Stimulated activated naive CD4-positive, alpha-beta T cell treated with Interleukin-2 at 50 U/mL for 16 hours (primary cell): ENCODE results near the gene KCTD15.
A peak's percentile ranks its signal among the peaks of the same experiment; 100 is the strongest.

Experiments
- DNase-seq: peaks from one replicate; lab custom pipeline; 2025; lab: John Stamatoyannopoulos, UW

KCTD15 gene

DNA sequence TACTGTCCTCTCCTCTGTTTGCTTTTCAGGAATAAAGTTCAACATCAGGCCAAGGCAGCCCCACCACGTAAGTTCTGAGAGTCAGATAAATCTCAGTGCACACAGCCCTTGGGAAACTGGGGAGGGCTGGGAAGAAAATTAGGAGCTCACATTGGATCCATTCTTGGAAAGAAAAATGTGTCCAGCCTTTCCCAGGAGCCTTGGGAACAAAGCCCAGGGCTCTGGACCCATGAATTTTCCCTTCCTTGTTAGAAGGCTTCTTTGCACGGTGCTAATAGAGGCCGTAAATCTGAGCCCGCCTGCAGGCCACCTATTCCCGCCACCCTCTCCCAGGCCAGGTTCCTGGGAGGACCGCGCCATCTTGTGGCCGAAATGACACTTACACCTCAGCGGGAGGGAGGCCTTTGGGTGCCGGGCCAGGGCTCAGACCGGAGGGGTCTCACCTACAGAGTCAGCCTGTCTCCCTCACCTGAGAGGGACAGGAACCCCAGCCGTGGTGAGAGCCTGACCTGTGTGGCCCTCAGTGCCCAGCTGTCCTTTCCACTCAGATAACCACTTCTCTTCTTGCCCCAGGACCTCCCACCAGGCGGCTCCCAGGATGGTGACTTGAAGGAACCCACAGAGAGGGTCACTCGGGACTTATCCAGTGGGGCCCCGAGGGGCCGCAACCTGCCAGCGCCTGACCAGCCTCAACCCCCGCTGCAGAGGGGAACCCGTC, 25.1 kb upstream of the KCTD15 start:
- peak; percentile 54 for DNase-seq

DNA sequence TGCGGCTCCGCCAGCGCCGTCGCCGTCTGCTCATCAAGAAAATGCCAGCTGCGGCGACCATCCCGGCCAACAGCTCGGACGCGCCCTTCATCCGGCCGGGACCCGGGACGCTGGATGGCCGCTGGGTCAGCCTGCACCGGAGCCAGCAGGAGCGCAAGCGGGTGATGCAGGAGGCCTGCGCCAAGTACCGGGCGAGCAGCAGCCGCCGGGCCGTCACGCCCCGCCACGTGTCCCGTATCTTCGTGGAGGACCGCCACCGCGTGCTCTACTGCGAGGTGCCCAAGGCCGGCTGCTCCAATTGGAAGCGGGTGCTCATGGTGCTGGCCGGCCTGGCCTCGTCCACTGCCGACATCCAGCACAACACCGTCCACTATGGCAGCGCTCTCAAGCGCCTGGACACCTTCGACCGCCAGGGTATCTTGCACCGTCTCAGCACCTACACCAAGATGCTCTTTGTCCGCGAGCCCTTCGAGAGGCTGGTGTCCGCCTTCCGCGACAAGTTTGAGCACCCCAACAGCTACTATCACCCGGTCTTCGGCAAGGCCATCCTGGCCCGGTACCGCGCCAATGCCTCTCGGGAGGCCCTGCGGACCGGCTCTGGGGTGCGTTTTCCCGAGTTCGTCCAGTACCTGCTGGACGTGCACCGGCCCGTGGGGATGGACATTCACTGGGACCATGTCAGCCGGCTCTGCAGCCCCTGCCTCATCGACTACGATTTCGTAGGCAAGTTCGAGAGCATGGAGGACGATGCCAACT, 24.4 kb upstream of the KCTD15 start:
- no peak for DNase-seq

DNA sequence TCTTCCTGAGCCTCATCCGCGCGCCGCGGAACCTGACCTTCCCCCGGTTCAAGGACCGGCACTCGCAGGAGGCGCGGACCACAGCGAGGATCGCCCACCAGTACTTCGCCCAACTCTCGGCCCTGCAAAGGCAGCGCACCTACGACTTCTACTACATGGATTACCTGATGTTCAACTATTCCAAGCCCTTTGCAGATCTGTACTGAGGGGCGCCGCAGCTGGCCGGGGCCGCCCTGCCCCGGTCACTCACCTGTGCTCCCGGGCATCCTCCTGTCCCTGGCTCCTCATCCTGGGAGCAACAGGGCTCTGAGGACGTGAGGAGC, 23.9 kb upstream of the KCTD15 start:
- no peak for DNase-seq

- no peak for DNase-seq
These were observed 22.7 kb upstream of the KCTD15 start for GRCh38 chr19:33773704-33774624.

DNA sequence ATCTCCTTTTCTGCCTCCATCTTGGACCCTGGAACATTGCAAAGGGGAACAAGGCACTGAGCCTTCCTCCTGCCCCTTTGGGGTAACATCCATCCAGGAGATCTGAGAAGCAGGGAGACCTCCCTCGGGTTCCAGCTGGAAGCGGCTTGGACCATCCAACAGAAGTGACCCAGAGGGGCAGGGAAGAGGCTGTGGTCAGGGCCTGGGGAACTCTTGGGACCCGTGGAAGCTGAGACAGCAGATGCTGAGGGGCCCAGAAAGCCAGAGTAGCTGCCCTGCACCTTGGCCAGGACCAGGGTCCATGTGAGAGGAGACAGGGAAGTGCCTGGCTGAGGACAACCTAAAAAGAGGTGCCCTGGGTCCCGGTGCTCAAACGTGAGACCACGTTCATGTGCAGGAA, 21.9 kb upstream of the KCTD15 start:
- no peak for DNase-seq

DNA sequence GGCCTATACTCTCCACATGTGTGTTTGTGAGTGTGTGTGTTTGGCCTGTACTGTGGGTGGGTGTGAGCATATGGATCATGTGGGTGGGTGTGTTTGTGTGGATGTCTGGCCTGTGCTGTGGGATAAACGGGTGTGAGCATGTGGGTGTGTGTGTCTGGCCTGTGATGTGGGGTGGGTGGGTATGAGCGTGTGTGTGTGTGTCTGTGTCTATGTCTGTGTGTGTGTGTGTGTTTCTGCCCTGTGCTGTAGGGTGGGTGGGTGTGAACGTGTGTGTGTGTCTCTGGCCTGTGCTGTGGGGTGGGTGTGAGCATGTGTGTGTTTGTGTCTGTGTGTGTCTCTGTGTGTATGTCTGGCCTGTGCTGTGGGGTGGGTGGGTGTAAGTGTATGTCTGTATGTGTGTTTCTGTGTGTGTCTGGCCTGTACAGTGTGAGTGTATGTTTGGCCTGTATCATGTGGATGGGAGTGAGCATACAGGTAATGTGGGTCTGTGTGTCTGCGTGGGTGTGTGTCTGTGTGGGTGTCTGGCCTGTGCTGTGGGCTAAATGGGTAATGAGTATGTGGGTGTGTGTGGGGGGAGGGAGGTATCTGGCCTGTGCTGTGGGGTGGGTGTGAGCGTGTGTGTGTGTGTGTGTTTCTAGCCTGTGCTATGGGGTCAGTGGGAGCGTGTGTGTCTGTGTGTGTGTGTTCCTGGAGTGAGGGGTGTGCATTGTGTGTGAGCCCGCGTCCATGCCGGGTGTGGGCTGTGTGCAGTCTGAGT, 20.8 kb upstream of the KCTD15 start:
- no peak for DNase-seq

DNA sequence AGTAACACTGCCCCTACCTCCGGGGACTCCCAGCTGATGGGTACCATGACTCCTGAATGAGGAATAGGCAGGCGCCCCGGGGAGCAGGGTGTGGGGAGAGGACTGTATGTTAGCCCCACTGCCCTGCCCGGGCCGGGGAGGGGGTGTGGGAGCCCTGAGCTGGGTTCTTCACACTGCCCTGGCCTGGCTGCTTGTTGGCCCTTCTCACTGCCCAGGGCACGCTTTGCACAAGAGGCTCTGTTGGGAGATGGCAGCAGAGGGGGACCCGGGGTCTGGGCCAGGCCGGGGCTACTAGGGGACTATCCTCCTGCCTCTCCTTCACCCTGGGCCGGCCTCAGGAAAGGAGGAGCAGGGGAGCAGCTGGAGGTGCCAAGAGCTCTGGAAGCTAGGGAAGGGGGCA, 19.3 kb upstream of the KCTD15 start:
- DNase-seq = no peak

GRCh38 chr19:33777753-33778088, 18.9 kb upstream of the KCTD15 start:
- DNase-seq = no peak

DNA sequence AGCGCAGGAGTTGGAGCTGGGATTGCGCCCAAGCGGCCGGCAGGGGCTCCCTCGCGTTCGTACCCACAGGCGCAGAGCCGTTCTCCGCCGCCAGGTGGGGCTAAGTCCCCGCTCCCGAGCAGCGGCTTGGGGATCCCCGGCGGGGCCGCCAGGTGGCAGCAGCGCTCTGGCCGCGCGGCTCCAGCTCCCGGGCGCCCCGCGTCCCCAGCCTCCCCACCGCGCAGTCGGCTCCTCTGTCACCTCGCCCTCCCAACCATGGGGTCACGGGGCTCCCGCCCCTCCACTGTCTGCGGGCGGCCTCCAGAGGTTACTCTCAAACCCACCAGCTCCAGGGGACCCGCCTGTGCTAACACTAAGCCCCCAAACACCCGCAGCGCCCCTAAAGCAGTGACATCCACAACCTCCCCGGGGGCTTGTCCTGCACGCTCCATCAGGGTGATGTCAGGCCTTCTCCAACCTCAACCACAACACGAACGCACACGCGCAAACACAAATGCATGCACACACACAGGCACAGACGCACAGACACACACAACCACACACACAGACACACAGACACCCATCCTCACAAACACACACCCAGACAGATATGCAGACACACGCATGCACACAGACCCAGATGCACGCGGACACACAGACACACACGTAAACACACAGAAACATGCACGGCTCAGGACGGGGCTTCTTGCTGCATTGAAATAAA, 18.4 kb upstream of the KCTD15 start:
- DNase-seq = peak; percentile 72

GRCh38 chr19:33779849-33780248, 16.8 kb upstream of the KCTD15 start:
- DNase-seq = no peak

- DNase-seq = no peak
These were observed 16.4 kb upstream of the KCTD15 start for GRCh38 chr19:33780251-33780650.

DNA sequence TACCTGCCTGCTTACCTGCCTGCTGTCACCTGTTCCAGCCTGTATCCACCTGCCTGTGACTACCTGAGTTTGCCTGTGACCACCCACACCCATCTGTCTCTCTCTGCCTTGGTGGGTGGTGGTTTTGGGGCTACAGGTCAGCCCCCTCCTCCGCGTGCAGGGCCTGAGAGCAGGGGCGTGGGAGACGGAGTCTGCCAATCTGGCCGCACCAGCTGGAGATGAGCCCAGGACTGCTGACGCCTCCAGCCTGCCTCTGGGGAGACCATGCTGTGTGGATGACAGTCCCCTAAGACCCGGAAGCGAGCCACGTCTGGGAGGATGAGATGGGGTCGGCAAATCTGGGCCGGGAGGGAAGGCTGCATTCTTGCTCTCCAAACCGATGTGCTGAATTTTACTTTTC, 15.9 kb upstream of the KCTD15 start:
- DNase-seq = no peak

DNA sequence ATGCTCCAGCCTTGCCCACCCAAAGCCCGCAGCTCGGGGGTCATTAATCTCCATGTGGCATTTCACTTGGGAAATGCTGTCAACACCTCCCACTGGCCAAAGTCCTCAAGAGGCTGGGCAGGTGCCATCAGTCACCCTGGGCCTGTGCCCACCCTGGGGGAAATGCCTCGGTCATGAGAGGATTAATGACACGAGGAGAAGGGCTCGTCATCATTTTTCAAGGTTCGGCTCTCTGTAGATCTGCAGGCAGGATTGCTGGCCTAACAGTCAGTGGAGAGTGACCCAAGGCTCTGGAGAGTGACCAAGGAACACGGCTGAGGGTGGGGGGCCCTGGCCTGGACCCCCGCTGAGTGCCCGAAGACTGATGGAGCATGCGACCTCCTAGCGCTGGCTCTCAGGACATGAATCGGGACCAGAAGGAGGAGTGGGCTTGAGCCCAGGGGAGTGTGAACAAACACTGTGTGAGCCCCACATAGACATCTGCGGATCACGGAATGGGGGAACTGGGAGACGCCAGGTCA, 15.2 kb upstream of the KCTD15 start:
- DNase-seq = no peak

DNA sequence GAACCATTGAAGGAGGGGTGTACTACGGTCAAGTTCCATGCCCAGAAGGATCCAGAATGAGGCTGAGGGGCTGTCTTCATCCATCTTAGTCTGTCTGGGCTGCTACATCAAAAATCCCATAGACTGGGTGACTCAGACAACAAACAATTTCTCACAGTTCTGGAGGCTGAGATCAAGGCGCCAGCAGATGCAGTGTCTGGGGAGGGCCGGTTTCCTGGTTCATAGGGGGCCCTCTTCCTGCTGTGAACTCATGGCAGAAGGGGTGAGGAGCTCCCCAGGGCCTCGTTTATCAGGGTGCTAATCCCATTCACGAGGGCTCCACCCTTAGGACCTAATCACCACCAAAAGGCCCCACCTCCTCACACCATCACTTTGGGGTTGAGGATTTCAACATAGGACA, 14.7 kb upstream of the KCTD15 start:
- no peak for DNase-seq

DNA sequence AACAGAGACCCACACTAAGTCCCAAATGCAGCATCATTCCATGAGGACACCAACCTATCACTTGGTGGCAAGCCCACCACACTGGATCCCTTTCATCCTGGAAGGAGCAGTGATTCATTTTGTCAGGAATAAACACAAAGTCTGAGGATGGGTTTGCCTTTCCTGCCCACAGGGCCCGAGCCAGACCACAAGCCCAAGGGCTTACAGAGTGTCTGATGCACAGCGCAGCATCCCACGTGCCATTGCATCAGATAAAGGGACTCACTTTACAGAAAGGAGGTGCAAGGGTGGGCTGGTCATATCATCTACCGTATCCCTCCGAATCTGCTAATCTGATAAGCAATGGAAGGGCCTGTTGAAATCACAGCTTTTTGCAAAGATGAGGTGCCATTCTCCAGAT, 12.2 kb upstream of the KCTD15 start:
- no peak for DNase-seq

DNA sequence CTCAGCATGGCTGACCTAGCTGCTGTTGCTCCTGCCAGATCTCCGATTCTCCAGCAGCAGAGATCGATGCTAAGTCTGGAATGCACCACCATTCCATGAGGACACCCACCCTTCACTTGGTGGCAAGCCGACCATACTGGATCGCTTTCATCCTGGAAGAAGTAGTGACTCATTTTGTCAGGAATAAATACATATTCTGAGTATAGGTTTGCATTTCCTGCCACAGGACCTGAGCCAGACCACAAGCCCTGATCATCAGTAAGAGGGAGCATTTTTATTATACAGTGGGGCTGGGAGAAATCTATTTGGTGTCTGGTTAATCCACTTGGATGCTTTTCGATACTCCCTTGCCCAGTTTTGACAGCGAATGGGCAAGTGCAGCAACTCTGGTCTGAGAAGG, 10.9 kb upstream of the KCTD15 start:
- no peak for DNase-seq

DNA sequence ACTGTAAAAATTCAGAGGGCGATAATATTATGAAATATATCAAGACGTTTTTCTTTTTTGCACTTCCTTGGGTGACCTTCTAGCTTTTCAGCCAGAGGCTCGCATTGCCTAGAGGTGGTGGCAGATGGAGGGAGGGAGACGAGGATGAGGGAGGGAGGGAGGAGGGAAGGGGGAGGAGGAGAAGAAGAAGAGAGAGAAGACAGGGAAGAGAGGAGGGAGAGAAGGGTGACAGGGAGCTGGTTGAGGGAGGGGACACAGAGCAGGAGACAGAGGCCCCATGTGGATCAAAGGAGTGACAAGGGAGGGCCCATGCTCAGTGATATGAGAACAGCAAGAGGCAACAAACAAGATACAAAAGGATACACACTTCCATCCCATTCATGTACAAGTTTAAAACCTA, 8.0 kb upstream of the KCTD15 start:
- no peak for DNase-seq

GRCh38 chr19:33789344-33789743, 7.3 kb upstream of the KCTD15 start:
- no peak for DNase-seq

GRCh38 chr19:33794683-33795369, 1.8 kb upstream of the KCTD15 start:
- DNase-seq = no peak

- DNase-seq = peak; percentile 57
These were observed 1.1 kb upstream of the KCTD15 start for GRCh38 chr19:33795370-33796163.
